WTC11 (cell line): ENCODE results near the gene SLC48A1. TPM values are rescaled to one million over a fixed set of nuclear protein-coding genes. Genes with fewer than 3 reads are reported as not detected.

Experiments used
- ATAC-seq: fragments of 200-7000 bp; cut with Tn5 transposase; 2 replicates; pipeline ENCODE4 v1.10.0; 2021; ENCODE audit warnings: mild to moderate bottlenecking, moderate library complexity
- CTCF ChIA-PET: fragments of 300-600 bp; sonication (Branson Sonifier 250); formaldehyde crosslinking; loops from one replicate; lab custom pipeline; 2021; ENCODE audit warnings: antibody characterized with exemption; lab: Charles Lee
- POLR2A ChIA-PET: fragments of 350-600 bp; sonication (Branson Sonifier 250); formaldehyde crosslinking; loops from one replicate; lab custom pipeline; 2021; ENCODE audit warnings: antibody characterized with exemption; lab: Charles Lee
- DNase-seq: peaks from one replicate; pipeline ENCODE4 v3.0.0; 2021; ENCODE audit warnings: low spot score
- H3K27ac Mint-ChIP-seq: 2 replicates; pipeline ENCODE4 v1.8.0; 2021; ENCODE audit warnings: mixed read lengths
- H3K27me3 Mint-ChIP-seq: 2 replicates; pipeline ENCODE4 v1.8.0; 2021; ENCODE audit warnings: low read depth, mild to moderate bottlenecking, moderate library complexity, mixed read lengths
- H3K36me3 Mint-ChIP-seq: 2 replicates; pipeline ENCODE4 v1.8.0; 2021; ENCODE audit warnings: mixed read lengths
- H3K4me1 Mint-ChIP-seq: 2 replicates; pipeline ENCODE4 v1.8.0; 2022; ENCODE audit warnings: mixed read lengths
- H3K4me3 Mint-ChIP-seq: 2 replicates; pipeline ENCODE4 v1.8.0; 2021; ENCODE audit warnings: mild to moderate bottlenecking, moderate library complexity, mixed read lengths
- H3K9me3 Mint-ChIP-seq: 2 replicates; pipeline ENCODE4 v1.8.0; 2021; ENCODE audit warnings: mixed read lengths
- ATF3 ChIP-seq: sonication (generic); formaldehyde crosslinking; conservative IDR thresholded peaks from 2 replicates; pipeline ENCODE4 v1.8.1; 2022; ENCODE audit warnings: mild to moderate bottlenecking, missing genetic modification reagents
- E2F1 ChIP-seq: sonication (generic); formaldehyde crosslinking; IDR thresholded peaks from 2 replicates; pipeline ENCODE4 v1.8.0; 2022; ENCODE audit warnings: mild to moderate bottlenecking, missing genetic modification reagents
- EMX1 ChIP-seq: fragments of 250-450 bp; sonication (Bioruptor Pico); IDR thresholded peaks from 2 replicates; pipeline ENCODE4 v1.8.0; 2021; ENCODE audit warnings: mild to moderate bottlenecking
- ESRRA ChIP-seq: sonication (generic); formaldehyde crosslinking; IDR thresholded peaks from 2 replicates; pipeline ENCODE4 v1.8.1; 2022; ENCODE audit warnings: mild to moderate bottlenecking, missing genetic modification reagents, borderline replicate concordance
- FOXK1 ChIP-seq: sonication (generic); formaldehyde crosslinking; IDR thresholded peaks from 2 replicates; pipeline ENCODE4 v1.8.0; 2022; ENCODE audit warnings: mild to moderate bottlenecking, moderate library complexity, missing genetic modification reagents
- GRHL2 ChIP-seq: fragments of 250-450 bp; sonication (Bioruptor Pico); IDR thresholded peaks from 2 replicates; pipeline ENCODE4 v1.8.0; 2022; ENCODE audit warnings: mild to moderate bottlenecking, moderate library complexity; ENCODE audit not compliant: insufficient replicate concordance, severe bottlenecking
- GTF2I ChIP-seq: fragments of 250-450 bp; sonication (Bioruptor Pico); conservative IDR thresholded peaks from 2 replicates; pipeline ENCODE4 v1.4.0; 2021; ENCODE audit warnings: mild to moderate bottlenecking
- JAZF1 ChIP-seq: fragments of 250-450 bp; sonication (Bioruptor Pico); IDR thresholded peaks from 2 replicates; pipeline ENCODE4 v1.9.0; 2021; ENCODE audit warnings: moderate library complexity, mild to moderate bottlenecking, inconsistent platforms
- MXD4 ChIP-seq: fragments of 250-450 bp; sonication (Bioruptor Pico); IDR thresholded peaks from 2 replicates; pipeline ENCODE4 v1.8.0; 2021; ENCODE audit warnings: mild to moderate bottlenecking, moderate library complexity, borderline replicate concordance
- NFYB ChIP-seq: sonication (generic); formaldehyde crosslinking; conservative IDR thresholded peaks from 2 replicates; pipeline ENCODE4 v1.8.0; 2022; ENCODE audit warnings: low read depth, missing genetic modification reagents
- NR1H2 ChIP-seq: sonication (generic); formaldehyde crosslinking; IDR thresholded peaks from 2 replicates; pipeline ENCODE4 v1.9.0; 2021; ENCODE audit warnings: mild to moderate bottlenecking, moderate library complexity, missing genetic modification reagents
- USF1 ChIP-seq: sonication (generic); formaldehyde crosslinking; IDR thresholded peaks from 2 replicates; pipeline ENCODE4 v1.8.0; 2022; ENCODE audit warnings: mild to moderate bottlenecking, missing genetic modification reagents
- ZNF512 ChIP-seq: sonication (generic); formaldehyde crosslinking; IDR thresholded peaks from 2 replicates; pipeline ENCODE4 v1.8.1; 2022; ENCODE audit warnings: missing genetic modification reagents, borderline replicate concordance
- total RNA-seq: library from RNA; stranded (reverse); gene quantifications from 3 replicates; pipeline ENCODE4 v1.2.3, GENCODE V29; 2021
- TF ChIP-seq, protein P1 (sequence below): fragments of 250-450 bp; sonication (Bioruptor Pico); IDR thresholded peaks from 2 replicates; pipeline ENCODE4 v1.9.0; 2021; ENCODE audit warnings: mild to moderate bottlenecking
- TF ChIP-seq, protein P2 (sequence below): sonication (generic); formaldehyde crosslinking; IDR thresholded peaks from 2 replicates; pipeline ENCODE4 v1.8.0; 2023; ENCODE audit warnings: missing genetic modification reagents, mild to moderate bottlenecking, borderline replicate concordance
- TF ChIP-seq, protein P3 (sequence below): sonication (generic); formaldehyde crosslinking; IDR thresholded peaks from 2 replicates; pipeline ENCODE4 v1.8.0; 2022; ENCODE audit warnings: missing genetic modification reagents

SLC48A1 gene
- total RNA-seq, 1 experiment from 2014 or later: 13.8 TPM

- DNase-seq (no peak), ATAC-seq (no peak)
- Mint-ChIP-seq H3K4me1 (peaks cover 47% of the 10 kb centered on the region), H3K36me3 (no peaks in the 10 kb centered on the region), H3K9me3 (no peaks in the 10 kb centered on the region), H3K27me3 (peaks cover 27% of the 10 kb centered on the region), H3K27ac (peak overlapping the region; percentile 53; the same call in 1 of the 2 replicates), H3K4me3 (no peak overlapping the region; the same call in 1 of the 2 replicates)
- ChIA-PET CTCF (interaction anchor here (0.8 to 19.3 kb wide), 6 partner anchors 8 to 63 kb away, joined by 3 to 735 read pairs (median 47); partner anchors contain the start of gene RAPGEF3), POLR2A (interaction anchor here (0.6 kb wide), 1 partner anchor 47 kb away, joined by 3 read pairs; no protein-coding TSS in a partner anchor)
- TF ChIP-seq E2F1 (no peak), GRHL2 (CRISPR knock-in tag) (no peak), ZNF512 (CRISPR knock-in tag) (no peak), ATF3 (CRISPR knock-in tag) (no peak), GTF2I (CRISPR knock-in tag) (no peak), JAZF1 (CRISPR knock-in tag) (no peak), NFYB (CRISPR knock-in tag) (no peak)
- TF ChIP-seq, protein P1, sequence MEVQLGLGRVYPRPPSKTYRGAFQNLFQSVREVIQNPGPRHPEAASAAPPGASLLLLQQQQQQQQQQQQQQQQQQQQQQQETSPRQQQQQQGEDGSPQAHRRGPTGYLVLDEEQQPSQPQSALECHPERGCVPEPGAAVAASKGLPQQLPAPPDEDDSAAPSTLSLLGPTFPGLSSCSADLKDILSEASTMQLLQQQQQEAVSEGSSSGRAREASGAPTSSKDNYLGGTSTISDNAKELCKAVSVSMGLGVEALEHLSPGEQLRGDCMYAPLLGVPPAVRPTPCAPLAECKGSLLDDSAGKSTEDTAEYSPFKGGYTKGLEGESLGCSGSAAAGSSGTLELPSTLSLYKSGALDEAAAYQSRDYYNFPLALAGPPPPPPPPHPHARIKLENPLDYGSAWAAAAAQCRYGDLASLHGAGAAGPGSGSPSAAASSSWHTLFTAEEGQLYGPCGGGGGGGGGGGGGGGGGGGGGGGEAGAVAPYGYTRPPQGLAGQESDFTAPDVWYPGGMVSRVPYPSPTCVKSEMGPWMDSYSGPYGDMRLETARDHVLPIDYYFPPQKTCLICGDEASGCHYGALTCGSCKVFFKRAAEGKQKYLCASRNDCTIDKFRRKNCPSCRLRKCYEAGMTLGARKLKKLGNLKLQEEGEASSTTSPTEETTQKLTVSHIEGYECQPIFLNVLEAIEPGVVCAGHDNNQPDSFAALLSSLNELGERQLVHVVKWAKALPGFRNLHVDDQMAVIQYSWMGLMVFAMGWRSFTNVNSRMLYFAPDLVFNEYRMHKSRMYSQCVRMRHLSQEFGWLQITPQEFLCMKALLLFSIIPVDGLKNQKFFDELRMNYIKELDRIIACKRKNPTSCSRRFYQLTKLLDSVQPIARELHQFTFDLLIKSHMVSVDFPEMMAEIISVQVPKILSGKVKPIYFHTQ: no peak
- TF ChIP-seq, all 79 proteins: peak for 0
These were observed 2.3 kb downstream of the SLC48A1 start for GRCh38 chr12:47775100-47775911.

- DNase-seq: no peak
- Mint-ChIP-seq H3K27me3 (peaks cover 27% of the 10 kb centered on the region), H3K9me3 (no peaks in the 10 kb centered on the region), H3K36me3 (no peaks in the 10 kb centered on the region), H3K4me1 (peaks cover 47% of the 10 kb centered on the region), H3K27ac (no peak overlapping the region), H3K4me3 (no peak overlapping the region)
- POLR2A ChIA-PET: interaction anchor here (1.2 to 4.3 kb wide), 2 partner anchors 9 to 33 kb away, joined by 4 to 17 read pairs; no protein-coding TSS in a partner anchor
- no peak for ATAC-seq
- CTCF ChIA-PET: interaction anchor here (0.7 to 19.3 kb wide), 7 partner anchors 9 to 62 kb away, joined by 4 to 735 read pairs (median 58); partner anchors contain the start of gene RAPGEF3
- TF ChIP-seq, protein P2, sequence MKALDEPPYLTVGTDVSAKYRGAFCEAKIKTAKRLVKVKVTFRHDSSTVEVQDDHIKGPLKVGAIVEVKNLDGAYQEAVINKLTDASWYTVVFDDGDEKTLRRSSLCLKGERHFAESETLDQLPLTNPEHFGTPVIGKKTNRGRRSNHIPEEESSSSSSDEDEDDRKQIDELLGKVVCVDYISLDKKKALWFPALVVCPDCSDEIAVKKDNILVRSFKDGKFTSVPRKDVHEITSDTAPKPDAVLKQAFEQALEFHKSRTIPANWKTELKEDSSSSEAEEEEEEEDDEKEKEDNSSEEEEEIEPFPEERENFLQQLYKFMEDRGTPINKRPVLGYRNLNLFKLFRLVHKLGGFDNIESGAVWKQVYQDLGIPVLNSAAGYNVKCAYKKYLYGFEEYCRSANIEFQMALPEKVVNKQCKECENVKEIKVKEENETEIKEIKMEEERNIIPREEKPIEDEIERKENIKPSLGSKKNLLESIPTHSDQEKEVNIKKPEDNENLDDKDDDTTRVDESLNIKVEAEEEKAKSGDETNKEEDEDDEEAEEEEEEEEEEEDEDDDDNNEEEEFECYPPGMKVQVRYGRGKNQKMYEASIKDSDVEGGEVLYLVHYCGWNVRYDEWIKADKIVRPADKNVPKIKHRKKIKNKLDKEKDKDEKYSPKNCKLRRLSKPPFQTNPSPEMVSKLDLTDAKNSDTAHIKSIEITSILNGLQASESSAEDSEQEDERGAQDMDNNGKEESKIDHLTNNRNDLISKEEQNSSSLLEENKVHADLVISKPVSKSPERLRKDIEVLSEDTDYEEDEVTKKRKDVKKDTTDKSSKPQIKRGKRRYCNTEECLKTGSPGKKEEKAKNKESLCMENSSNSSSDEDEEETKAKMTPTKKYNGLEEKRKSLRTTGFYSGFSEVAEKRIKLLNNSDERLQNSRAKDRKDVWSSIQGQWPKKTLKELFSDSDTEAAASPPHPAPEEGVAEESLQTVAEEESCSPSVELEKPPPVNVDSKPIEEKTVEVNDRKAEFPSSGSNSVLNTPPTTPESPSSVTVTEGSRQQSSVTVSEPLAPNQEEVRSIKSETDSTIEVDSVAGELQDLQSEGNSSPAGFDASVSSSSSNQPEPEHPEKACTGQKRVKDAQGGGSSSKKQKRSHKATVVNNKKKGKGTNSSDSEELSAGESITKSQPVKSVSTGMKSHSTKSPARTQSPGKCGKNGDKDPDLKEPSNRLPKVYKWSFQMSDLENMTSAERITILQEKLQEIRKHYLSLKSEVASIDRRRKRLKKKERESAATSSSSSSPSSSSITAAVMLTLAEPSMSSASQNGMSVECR (CRISPR knock-in tag): no peak
- TF ChIP-seq, protein P3, sequence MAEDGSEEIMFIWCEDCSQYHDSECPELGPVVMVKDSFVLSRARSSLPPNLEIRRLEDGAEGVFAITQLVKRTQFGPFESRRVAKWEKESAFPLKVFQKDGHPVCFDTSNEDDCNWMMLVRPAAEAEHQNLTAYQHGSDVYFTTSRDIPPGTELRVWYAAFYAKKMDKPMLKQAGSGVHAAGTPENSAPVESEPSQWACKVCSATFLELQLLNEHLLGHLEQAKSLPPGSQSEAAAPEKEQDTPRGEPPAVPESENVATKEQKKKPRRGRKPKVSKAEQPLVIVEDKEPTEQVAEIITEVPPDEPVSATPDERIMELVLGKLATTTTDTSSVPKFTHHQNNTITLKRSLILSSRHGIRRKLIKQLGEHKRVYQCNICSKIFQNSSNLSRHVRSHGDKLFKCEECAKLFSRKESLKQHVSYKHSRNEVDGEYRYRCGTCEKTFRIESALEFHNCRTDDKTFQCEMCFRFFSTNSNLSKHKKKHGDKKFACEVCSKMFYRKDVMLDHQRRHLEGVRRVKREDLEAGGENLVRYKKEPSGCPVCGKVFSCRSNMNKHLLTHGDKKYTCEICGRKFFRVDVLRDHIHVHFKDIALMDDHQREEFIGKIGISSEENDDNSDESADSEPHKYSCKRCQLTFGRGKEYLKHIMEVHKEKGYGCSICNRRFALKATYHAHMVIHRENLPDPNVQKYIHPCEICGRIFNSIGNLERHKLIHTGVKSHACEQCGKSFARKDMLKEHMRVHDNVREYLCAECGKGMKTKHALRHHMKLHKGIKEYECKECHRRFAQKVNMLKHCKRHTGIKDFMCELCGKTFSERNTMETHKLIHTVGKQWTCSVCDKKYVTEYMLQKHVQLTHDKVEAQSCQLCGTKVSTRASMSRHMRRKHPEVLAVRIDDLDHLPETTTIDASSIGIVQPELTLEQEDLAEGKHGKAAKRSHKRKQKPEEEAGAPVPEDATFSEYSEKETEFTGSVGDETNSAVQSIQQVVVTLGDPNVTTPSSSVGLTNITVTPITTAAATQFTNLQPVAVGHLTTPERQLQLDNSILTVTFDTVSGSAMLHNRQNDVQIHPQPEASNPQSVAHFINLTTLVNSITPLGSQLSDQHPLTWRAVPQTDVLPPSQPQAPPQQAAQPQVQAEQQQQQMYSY: no peak
- no peak for TF ChIP-seq FOXK1
- no peak for TF ChIP-seq USF1 (CRISPR knock-in tag)
- TF ChIP-seq EMX1 (CRISPR knock-in tag): no peak
- TF ChIP-seq MXD4 (CRISPR knock-in tag): no peak
- TF ChIP-seq NFYB (CRISPR knock-in tag): no peak
- no peak for TF ChIP-seq NR1H2 (CRISPR knock-in tag)
- TF ChIP-seq ESRRA: no peak
These were observed 3.6 kb downstream of the SLC48A1 start for GRCh38 chr12:47776471-47777143.
